DMS 273 (cell line): ENCODE data around the gene PKIB.
"Not testable (repeated sequence)": the region's sequence is repeated elsewhere in the genome, so short reads cannot be mapped to it uniquely, and the experiment has no call there.

Experiments
- DNase-seq: peaks from one replicate; lab custom pipeline; 2025; ENCODE audit not compliant: unreplicated experiment; lab: John Stamatoyannopoulos, UW

Gene PKIB

DNA sequence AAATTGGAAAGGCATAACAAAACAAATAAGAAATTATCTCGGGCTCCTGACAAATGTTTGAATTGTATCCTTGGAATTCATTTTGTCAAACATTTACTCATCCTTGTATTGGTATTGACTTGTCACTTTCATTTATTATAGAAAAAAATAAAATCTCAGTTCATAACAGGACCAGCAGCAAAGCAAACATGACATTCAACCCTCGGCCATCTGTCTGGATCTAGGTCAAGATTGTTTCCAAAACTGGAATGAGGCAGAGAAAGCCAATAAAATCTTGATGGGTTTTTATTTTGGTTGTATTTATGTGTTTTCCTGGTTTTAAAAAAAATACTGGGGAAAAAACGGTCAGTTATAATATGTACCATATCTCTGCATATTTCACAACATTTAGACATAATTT is 126.4 kb downstream of the PKIB start:
- no peak for DNase-seq

- no peak for DNase-seq
Measured at GRCh38 chr6:122740091-122740490, 129.9 kb downstream of the PKIB start.

DNA sequence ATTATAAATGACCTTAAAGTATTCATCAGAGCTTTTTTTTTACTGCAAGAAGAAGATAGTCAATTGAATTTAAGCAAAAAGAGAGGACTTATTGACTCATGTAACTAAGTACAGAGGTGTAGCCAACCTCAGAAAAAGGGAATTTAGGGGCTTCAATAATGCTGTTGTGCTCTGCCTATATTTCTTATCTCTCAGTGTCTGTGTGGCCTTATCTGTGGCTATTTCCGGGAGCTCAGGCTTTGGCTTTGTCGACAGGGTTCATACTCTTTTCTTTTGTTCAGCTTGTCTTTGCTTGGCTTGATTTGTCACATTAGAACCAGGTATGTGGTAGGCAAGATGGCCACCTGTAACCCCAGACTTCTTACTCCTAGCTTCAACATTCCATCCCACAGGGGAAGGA is 130.7 kb downstream of the PKIB start:
- no peak for DNase-seq

GRCh38 chr6:122744247-122744646 is 134.0 kb downstream of the PKIB start:
- DNase-seq = peak; percentile 4

GRCh38 chr6:122744856-122745255 is 134.7 kb downstream of the PKIB start:
- DNase-seq = not testable (repeated sequence)

GRCh38 chr6:122746688-122747087 is 136.5 kb downstream of the PKIB start:
- no peak for DNase-seq

DNA sequence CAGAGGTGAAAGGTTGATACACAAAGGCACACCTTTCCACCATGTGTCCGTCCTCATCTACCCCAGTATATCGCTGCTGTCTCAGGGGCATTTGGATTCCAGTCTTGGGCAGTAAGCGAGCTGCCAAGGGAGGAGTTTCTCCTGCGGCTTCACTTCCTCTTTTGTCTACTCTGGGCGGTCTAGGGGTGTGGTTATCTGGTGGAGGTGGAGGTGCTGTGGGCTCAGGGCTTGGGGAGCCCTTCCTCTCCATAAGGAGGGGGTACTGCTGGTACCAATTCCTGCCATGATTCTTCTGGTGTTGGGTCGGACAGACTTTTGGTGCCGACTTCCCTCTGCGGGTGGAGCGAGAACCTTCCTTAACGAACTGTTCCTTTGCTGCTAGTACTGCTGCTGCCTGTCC is 137.4 kb downstream of the PKIB start:
- DNase-seq = no peak

- DNase-seq = not testable (repeated sequence)
Measured at GRCh38 chr6:122748945-122749344, 138.7 kb downstream of the PKIB start.

- no peak for DNase-seq
Measured at GRCh38 chr6:122749451-122750050, 139.3 kb downstream of the PKIB start.

GRCh38 chr6:122751326-122751725 is 141.1 kb downstream of the PKIB start:
- DNase-seq = no peak

GRCh38 chr6:122752459-122752858 is 142.3 kb downstream of the PKIB start:
- no peak for DNase-seq

- DNase-seq = peak; percentile 22
Measured at GRCh38 chr6:122753000-122753687, 142.9 kb downstream of the PKIB start.

DNA sequence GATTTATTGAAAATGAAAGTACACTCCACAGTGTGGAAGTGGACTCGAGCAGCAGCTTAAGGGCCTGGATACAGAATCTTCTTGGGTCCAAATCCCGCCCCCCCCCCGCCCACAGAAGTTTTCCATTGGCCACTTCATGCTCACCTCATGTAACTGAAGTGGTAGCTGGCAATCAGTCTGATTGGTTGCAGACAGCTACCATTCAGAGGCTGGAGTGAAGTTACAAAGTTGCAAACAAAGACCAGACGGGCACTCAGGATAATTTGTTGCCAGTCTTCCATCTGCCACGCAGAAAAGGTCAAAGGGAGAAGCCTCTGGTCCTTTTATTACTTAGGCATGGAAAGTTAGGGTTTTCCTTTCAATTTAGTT is 143.5 kb downstream of the PKIB start:
- peak; percentile 48 for DNase-seq

DNA sequence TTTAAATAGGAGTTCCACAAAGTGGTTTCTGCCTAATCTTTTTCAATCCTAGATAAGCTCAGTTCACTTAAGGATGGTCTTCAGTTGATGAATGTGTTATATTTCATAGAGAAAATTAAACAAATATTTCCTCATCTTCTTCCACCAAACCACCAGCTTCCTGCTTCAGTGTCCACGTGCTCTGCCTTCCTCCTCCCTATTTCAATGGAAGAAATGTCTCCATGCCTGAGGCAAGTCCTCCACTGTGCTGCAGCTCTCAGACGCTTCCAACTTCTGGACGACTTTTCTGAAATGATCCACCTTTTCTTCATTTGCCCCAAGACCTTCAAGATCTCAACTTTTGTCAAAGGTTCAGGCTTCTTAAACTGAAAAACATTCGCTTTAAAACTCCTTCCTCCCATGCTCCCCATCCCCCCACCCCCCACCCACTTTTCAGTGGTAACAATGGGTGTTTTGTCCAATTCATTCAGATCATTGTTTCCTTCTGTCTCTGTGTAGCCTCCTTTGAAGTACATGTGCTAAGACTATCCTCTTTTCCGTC is 144.1 kb downstream of the PKIB start:
- no peak for DNase-seq

DNA sequence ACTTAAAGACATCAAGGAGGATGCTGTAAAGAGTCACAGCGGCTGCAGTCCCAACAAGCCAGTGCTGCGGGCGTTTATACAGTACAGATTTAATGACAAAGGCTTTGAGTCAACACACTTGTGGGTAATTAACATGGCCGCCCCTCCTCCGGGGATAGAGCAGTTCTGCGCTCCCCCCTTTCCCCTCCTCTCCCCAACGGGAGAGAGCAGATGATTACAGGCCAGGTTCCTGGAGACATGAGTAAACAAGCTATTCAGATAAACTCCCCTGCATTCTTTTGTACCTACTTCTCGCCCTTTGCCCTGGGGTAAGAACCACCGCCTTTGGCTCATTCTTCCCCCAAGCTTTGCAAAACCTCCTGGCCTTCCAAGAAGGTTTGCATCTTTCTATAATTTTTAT is 145.7 kb downstream of the PKIB start:
- no peak for DNase-seq

- DNase-seq = no peak
Measured at GRCh38 chr6:122758927-122759334, 148.7 kb downstream of the PKIB start.

DNA sequence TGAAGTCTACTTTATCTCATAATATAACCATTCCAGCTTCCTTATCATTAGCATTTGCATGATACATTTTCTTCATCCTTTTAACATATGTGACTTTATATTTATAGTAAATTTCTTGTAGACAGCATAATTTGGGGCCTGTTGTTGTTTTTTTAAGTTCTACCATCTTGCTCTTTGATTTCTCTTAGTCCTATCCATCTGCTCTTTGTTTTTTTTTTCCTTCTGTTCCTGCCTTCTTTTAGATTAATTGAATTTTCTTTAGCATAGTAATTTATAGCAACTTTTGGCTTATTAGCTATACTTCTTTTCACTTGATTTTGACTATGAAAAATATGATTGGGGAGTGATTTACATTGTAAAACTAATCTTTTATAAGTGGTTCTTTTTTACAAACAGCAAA is 150.1 kb downstream of the PKIB start:
- DNase-seq = no peak

- no peak for DNase-seq
Measured at GRCh38 chr6:122766256-122766655, 156.1 kb downstream of the PKIB start.

DNA sequence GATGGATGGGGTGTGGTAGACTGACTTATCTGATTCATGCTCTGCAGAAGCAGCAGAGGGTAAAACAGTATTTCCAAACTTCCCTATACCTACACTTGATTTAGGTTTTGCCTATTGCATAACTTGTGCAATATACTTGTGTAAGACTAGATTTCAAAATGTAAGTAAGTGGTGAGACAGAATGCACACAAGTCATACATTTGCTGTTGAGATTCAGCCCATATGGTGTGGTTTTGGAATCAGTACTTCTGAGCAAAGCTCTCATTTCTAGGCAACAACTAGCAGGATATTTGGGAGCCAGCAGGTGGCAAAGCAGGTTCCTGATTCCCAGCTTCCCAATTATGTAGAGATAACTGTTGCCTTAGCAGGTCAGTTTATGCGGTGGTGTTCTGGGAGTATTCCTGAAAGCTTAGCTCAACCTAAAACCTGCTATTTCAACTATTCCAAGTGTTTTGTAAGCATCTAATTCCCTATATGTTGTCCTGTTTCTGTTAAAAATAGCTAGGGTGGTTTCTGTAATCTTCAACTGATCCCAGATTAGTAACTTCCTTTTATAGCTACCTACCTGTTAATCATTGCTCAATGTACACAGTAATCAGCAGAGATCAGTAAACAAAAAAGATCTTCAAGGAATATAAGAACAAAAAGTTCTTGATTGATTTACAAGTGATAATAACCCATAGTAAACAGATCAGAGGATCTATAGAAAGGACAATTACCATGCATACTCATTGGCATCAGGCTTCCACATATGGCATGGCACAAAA is 160.8 kb downstream of the PKIB start:
- peak; percentile 19 for DNase-seq

DNA sequence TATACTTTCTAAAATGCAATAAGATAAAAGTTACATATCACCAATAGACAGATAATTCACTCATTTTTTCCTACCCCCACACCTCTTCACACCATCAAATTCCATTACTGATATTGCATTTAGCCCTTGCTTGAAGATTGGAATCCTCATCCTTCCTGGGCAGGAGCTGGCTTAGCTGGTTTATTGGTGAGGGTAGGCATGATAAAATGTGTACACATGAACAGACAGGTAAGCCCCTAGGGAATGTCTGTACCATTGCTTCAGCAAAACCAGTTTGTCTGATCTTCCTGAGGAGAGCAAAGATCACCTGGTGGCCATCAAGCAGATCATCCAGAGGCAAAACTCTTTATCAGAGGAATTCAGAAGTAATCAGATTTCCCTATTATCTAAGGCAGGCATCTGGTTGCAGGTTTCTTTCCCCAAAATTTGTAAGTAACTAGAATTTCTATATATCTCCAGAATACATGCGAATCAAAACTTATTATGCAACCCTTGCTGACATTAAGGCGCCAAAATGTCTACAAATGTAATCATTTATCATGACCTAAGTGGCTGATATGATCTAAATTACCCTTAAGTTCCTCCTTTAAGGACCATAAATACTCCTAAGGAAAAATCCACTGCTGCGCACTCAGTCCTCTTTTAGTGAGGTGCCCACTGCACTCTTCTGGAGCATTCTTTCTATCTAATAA is 162.7 kb downstream of the PKIB start:
- DNase-seq = no peak
